K562 (cell line): ENCODE data around the gene TMEM248. TPM values are rescaled to one million over a fixed set of nuclear protein-coding genes. Genes with fewer than 3 reads are reported as not detected.
A peak's percentile ranks its signal among the peaks of the same experiment; 100 is the strongest.

Experiments used
- ARID1B ChIP-seq: fragments of 450-650 bp; IDR thresholded peaks from 2 replicates; pipeline ENCODE4 v1.6.1; 2016; ENCODE audit warnings: antibody characterized with exemption, mild to moderate bottlenecking, inconsistent platforms
- ATF1 ChIP-seq, 2 experiments: fragments of 450-650 bp in 1 of 2; IDR thresholded peaks; 2 replicates each; pipeline ENCODE4 v1.6.1; 2016; ENCODE audit warnings: missing compliant biosample characterization in 1 of 2, missing genetic modification characterization in 1 of 2
- CBFA2T3 ChIP-seq: fragments of 450-650 bp; IDR thresholded peaks from 2 replicates; pipeline ENCODE4 v1.6.1; 2017
- CC2D1A ChIP-seq: fragments of 450-650 bp; IDR thresholded peaks from 2 replicates; pipeline ENCODE4 v1.6.1; 2017; ENCODE audit warnings: mild to moderate bottlenecking
- CCNT2 ChIP-seq: IDR thresholded peaks from 2 replicates; pipeline ENCODE4 v1.6.1; 2011; ENCODE audit warnings: borderline replicate concordance, low read depth, mild to moderate bottlenecking, moderate library complexity, mixed read lengths, low read length; ENCODE audit not compliant: insufficient read length; ENCODE audit errors: extremely low read depth
- CXXC5 ChIP-seq: fragments of 250-450 bp; sonication (Bioruptor Pico); IDR thresholded peaks from 2 replicates; pipeline ENCODE4 v1.8.0; 2022; ENCODE audit warnings: inconsistent platforms, mild to moderate bottlenecking, moderate library complexity
- FOXM1 ChIP-seq, 2 experiments: fragments of 450-650 bp in 1 of 2; sonication (generic) in 1 of 2; formaldehyde crosslinking in 1 of 2; IDR thresholded peaks; 2 replicates each; pipeline versions ENCODE4 v1.6.1 to v1.9.0; 2017 to 2022; ENCODE audit warnings: low read depth in 2 of 2, mild to moderate bottlenecking in 2 of 2, missing genetic modification reagents in 1 of 2, moderate library complexity in 1 of 2
- GABPA ChIP-seq: fragments of 200-800 bp; sonication (Bioruptor generic); conservative IDR thresholded peaks from 2 replicates; pipeline ENCODE4 v1.6.1; 2016; ENCODE audit warnings: low read depth, missing genetic modification characterization, missing compliant biosample characterization
- GTF2F1 ChIP-seq: IDR thresholded peaks from 2 replicates; pipeline ENCODE4 v1.6.1; 2011; ENCODE audit warnings: low read depth, low read length, improper control_type of control experiment
- MBD1 ChIP-seq: fragments of 250-450 bp; sonication (Bioruptor Pico); IDR thresholded peaks from 2 replicates; pipeline ENCODE4 v1.8.0; 2022; ENCODE audit warnings: inconsistent platforms
- MYNN ChIP-seq, 2 experiments: sonication (generic); formaldehyde crosslinking in 1 of 2; IDR thresholded peaks; 2 replicates each; pipeline versions ENCODE4 v1.5.0 to v1.6.1; 2016 to 2020; ENCODE audit warnings: antibody characterized with exemption in 1 of 2, missing genetic modification reagents in 1 of 2
- NCOR1 ChIP-seq: fragments of 450-650 bp; IDR thresholded peaks from 2 replicates; pipeline ENCODE4 v1.6.1; 2016; ENCODE audit warnings: mild to moderate bottlenecking, moderate library complexity
- NR2C1 ChIP-seq, 2 experiments: fragments of 450-650 bp; IDR thresholded peaks; 2 replicates each; pipeline ENCODE4 v1.6.1; 2017; ENCODE audit warnings: mild to moderate bottlenecking in 2 of 2, antibody characterized with exemption in 1 of 2, inconsistent platforms in 1 of 2, missing compliant biosample characterization in 1 of 2, missing genetic modification characterization in 1 of 2
- PHB2 ChIP-seq: fragments of 450-650 bp; IDR thresholded peaks from 2 replicates; pipeline ENCODE4 v1.6.1; 2017; ENCODE audit warnings: low read depth
- SIN3A ChIP-seq, 2 experiments: fragments of 150-350 bp in 1 of 2; IDR thresholded peaks; 2 replicates each; pipeline ENCODE4 v1.6.1; 2011 to 2016; ENCODE audit warnings: borderline replicate concordance in 2 of 2, low read depth in 2 of 2, low read length in 2 of 2, mild to moderate bottlenecking in 2 of 2, moderate library complexity in 2 of 2; ENCODE audit not compliant: control insufficient read depth in 1 of 2
- SMARCA4 ChIP-seq: fragments of 450-650 bp; IDR thresholded peaks from 2 replicates; pipeline ENCODE4 v1.6.1; 2016
- TBL1XR1 ChIP-seq, 2 experiments: IDR thresholded peaks; 2 replicates each; pipeline ENCODE4 v1.6.1; 2012; ENCODE audit warnings: improper control_type of control experiment in 2 of 2, low read length in 2 of 2, mild to moderate bottlenecking in 1 of 2
- TCF3 ChIP-seq: sonication (generic); formaldehyde crosslinking; IDR thresholded peaks from 2 replicates; pipeline ENCODE4 v1.4.0; 2020; ENCODE audit warnings: mild to moderate bottlenecking, missing genetic modification reagents
- TRIM24 ChIP-seq, 2 experiments: fragments of 450-650 bp; IDR thresholded peaks; 2 replicates each; pipeline ENCODE4 v1.6.1; 2016
- ZBTB2 ChIP-seq: fragments of 450-650 bp; IDR thresholded peaks from 2 replicates; pipeline ENCODE4 v1.6.1; 2016; ENCODE audit warnings: antibody characterized with exemption
- ZMIZ1 ChIP-seq, 2 experiments: fragments of 150-350 bp in 1 of 2; IDR thresholded peaks; 2 replicates each; pipeline ENCODE4 v1.6.1; 2012 to 2016; ENCODE audit warnings: low read depth in 2 of 2, low read length in 2 of 2, mild to moderate bottlenecking in 1 of 2, moderate library complexity in 1 of 2
- ZNF586 ChIP-seq: fragments of 450-650 bp; formaldehyde crosslinking; conservative IDR thresholded peaks from 2 replicates; pipeline ENCODE4 v1.4.0; 2020; ENCODE audit warnings: mild to moderate bottlenecking, moderate library complexity
- polyA plus RNA-seq, 8 experiments: library from polyadenylated mRNA; depleted of rRNA in 4 of 8; stranded (reverse) in 5 of 8; unstranded in 3 of 8; fragments of >200 nt; fragmentation: Nextera tagmentation in 2 of 8; fragmentation: Illumina TruSeq in 1 of 8; extraction: Ambion mirVana in 2 of 8; extraction: Trizol in 1 of 8; gene quantifications; 2 replicates each; pipeline versions ENCODE4 v1.2.1 to v1.2.3, GENCODE V29; 2011 to 2014; ENCODE audit warnings: inconsistent platforms in 1 of 8, missing spikeins in 1 of 8
- total RNA-seq, 7 experiments: library from RNA; depleted of rRNA in 6 of 7; stranded (reverse); fragments of >200 nt in 6 of 7; fragmentation: Illumina TruSeq in 2 of 7; extraction: Trizol in 2 of 7; gene quantifications; 2 replicates each; pipeline versions ENCODE4 v1.2.1 to v1.2.3, GENCODE V29; 2011 to 2021; ENCODE audit warnings: low replicate concordance in 1 of 7

The TMEM248 gene
- total and polyA plus RNA-seq, 9 of the 15 experiments (the other 6 are each of a cell fraction or from before 2014, with no cell fraction given): 6.3 to 132 (median 64.4) TPM

GRCh38 chr7:66921918-66922486, 977 bp downstream of the TMEM248 start (continued):
- TF ChIP-seq ZMIZ1 (IDR thresholded peaks at IDR 0.05; ENCODE audit: low read depth in 2 of 2, low read length in 2 of 2) (0 out of 4 replicates have a peak, but pooled peaks of 1 of the 2 experiments have one; percentile 65), MBD1 (CRISPR knock-in tag) (no peak), GTF2F1 (no peak), GABPA (tag) (peak; percentile 40; the same call in 1 of the 2 replicates), ARID1B (peak; percentile 94), TBL1XR1 (IDR thresholded peaks at IDR 0.05; ENCODE audit: low read length in 2 of 2) (peak; percentile 77 to 78; a peak in 3 of 4 replicates), SMARCA4 (peak; percentile 93), CBFA2T3 (peak; percentile 95), CXXC5 (CRISPR knock-in tag) (peak; percentile 77), ZNF586 (CRISPR knock-in tag) (no peak), TRIM24 (IDR thresholded peaks at IDR 0.05) (peak; percentile 63 to 82; a peak in 2 of 4 replicates), ZBTB2 (peak; percentile 21; the same call in 1 of the 2 replicates), NCOR1 (peak; percentile 86), TCF3 (CRISPR knock-in tag) (peak; percentile 90), ATF1 (CRISPR knock-in tag; IDR thresholded peaks at IDR 0.05) (no peak), ATF1 (tag; IDR thresholded peaks at IDR 0.05) (peak; percentile 40), CCNT2 (peak; percentile 69), CC2D1A (peak; percentile 37; the same call in 1 of the 2 replicates), NR2C1 (IDR thresholded peaks at IDR 0.05) (peak; percentile 48), NR2C1 (tag; IDR thresholded peaks at IDR 0.05) (peak; percentile 37; the same call in 1 of the 2 replicates), FOXM1 (IDR thresholded peaks at IDR 0.05; ENCODE audit: low read depth) (peak; percentile 78), FOXM1 (CRISPR knock-in tag; IDR thresholded peaks at IDR 0.05; ENCODE audit: low read depth) (no peak), PHB2 (peak; percentile 58; the same call in 1 of the 2 replicates), MYNN (IDR thresholded peaks at IDR 0.05) (peak; percentile 43; the same call in 1 of the 2 replicates), MYNN (CRISPR knock-in tag; IDR thresholded peaks at IDR 0.05) (no peak), SIN3A (IDR thresholded peaks at IDR 0.05; ENCODE audit: borderline replicate concordance in 2 of 2, control insufficient read depth in 1 of 2, low read depth in 2 of 2, low read length in 2 of 2) (peak in 1 of 2 experiments; percentile 30; a peak in 1 of 4 replicates)
